ENCODE measurements around the gene TKFC.

DNA sequence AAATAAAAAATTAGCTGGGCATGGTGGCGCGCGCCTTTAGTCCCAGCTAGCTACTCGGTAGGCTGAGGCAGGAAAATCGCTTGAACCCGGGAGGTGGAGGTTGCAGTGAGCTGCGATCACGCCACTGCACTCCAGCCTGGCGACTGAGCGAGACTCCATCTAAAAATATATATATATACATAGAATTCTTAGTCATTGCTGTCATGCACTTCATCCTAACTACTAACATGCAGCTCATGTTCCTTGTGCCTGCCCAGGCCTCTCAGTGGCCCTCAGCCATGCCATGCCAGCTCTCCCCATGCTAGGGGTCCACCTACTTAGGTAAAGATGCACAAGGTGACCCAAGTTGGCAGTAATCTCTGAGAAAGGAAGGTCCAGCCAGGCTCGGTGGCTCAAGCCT, 25.5 kb downstream of the TKFC start:
- TF ChIP-seq, protein P1, sequence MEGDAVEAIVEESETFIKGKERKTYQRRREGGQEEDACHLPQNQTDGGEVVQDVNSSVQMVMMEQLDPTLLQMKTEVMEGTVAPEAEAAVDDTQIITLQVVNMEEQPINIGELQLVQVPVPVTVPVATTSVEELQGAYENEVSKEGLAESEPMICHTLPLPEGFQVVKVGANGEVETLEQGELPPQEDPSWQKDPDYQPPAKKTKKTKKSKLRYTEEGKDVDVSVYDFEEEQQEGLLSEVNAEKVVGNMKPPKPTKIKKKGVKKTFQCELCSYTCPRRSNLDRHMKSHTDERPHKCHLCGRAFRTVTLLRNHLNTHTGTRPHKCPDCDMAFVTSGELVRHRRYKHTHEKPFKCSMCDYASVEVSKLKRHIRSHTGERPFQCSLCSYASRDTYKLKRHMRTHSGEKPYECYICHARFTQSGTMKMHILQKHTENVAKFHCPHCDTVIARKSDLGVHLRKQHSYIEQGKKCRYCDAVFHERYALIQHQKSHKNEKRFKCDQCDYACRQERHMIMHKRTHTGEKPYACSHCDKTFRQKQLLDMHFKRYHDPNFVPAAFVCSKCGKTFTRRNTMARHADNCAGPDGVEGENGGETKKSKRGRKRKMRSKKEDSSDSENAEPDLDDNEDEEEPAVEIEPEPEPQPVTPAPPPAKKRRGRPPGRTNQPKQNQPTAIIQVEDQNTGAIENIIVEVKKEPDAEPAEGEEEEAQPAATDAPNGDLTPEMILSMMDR (conservative IDR thresholded peaks at IDR 0.05), result no peak
- no peak for TF ChIP-seq ZFX (IDR thresholded peaks at IDR 0.05)
